Endothelial cell of umbilical vein (primary cell): ENCODE data around the gene RPH3AL. TPM values are rescaled to one million over a fixed set of nuclear protein-coding genes. Genes with fewer than 3 reads are reported as not detected.

Experiments used
- BruUV-seq: library from RNA; stranded (reverse); fragments of 400-500 nt; replicated peaks from 2 replicates; lab custom pipeline; 2021; lab: Mats Ljungman, UMichigan
- CTCF ChIA-PET: fragments of 300-600, 350-600 bp; sonication (Branson Sonifier 250); formaldehyde crosslinking; loops from one replicate; lab custom pipeline; 2021; ENCODE audit warnings: antibody characterized with exemption, inconsistent platforms; lab: Charles Lee
- POLR2A ChIA-PET: fragments of 300-600, 350-600 bp; sonication (Branson Sonifier 250); formaldehyde crosslinking; loops from one replicate; lab custom pipeline; 2021; ENCODE audit warnings: antibody characterized with exemption, inconsistent platforms; lab: Charles Lee
- DNase-seq: peaks from one replicate; pipeline ENCODE4 v3.0.0-alpha.2; 2011; ENCODE audit warnings: low read depth, low spot score
- FAIRE-seq: peaks from 2 replicates; lab custom pipeline; 2011; peaks lifted over from hg19 to GRCh38; lab: Jason Lieb, UNC
- H2AFZ ChIP-seq: 2 replicates; pipeline ENCODE4 v1.6.0; 2012; ENCODE audit warnings: low read depth, low read length, control low read depth, inconsistent platforms
- H3K27ac ChIP-seq: 2 replicates; pipeline ENCODE4 v1.5.1; 2011; ENCODE audit warnings: low read depth, mild to moderate bottlenecking, control low read depth, low read length, moderate library complexity; ENCODE audit not compliant: insufficient read depth
- H3K27me3 ChIP-seq, 2 experiments: 2 replicates each; pipeline versions ENCODE4 v1.6.0 to v1.6.1; 2011; ENCODE audit warnings: low read length in 2 of 2, mixed read lengths in 1 of 2; ENCODE audit not compliant: control insufficient read depth in 2 of 2, insufficient read depth in 2 of 2
- H3K36me3 ChIP-seq, 2 experiments: 2 replicates in 1 of 2; 3 replicates in 1 of 2; pipeline ENCODE4 v1.5.1; 2011; ENCODE audit warnings: low read length in 2 of 2, mild to moderate bottlenecking in 1 of 2, moderate library complexity in 1 of 2; ENCODE audit not compliant: control insufficient read depth in 2 of 2, insufficient read depth in 2 of 2; ENCODE audit errors: extremely low read depth in 1 of 2
- H3K4me1 ChIP-seq: 3 replicates; pipeline ENCODE4 v1.5.1; 2011; ENCODE audit warnings: mild to moderate bottlenecking, low read length; ENCODE audit not compliant: control insufficient read depth, insufficient read depth; ENCODE audit errors: extremely low read depth
- H3K4me2 ChIP-seq: 2 replicates; pipeline ENCODE4 v1.6.1; 2011; ENCODE audit warnings: low read length, control low read depth, mixed read lengths; ENCODE audit not compliant: insufficient read depth
- H3K4me3 ChIP-seq, 3 experiments: fragments of 200-600 bp in 1 of 3; sonication (generic), shearing (Covaris generic) in 1 of 3; replicated peaks in 1 of 3; 2 replicates each; pipeline ENCODE4 v1.5.1; 2011 to 2016; ENCODE audit warnings: control low read depth in 3 of 3, low read length in 3 of 3, mild to moderate bottlenecking in 2 of 3, inconsistent platforms in 1 of 3, low read depth in 1 of 3, moderate library complexity in 1 of 3; ENCODE audit not compliant: insufficient read depth in 1 of 3
- H3K79me2 ChIP-seq: 2 replicates; pipeline ENCODE4 v1.6.0; 2012; ENCODE audit warnings: low read length, inconsistent platforms; ENCODE audit not compliant: control insufficient read depth, insufficient read depth
- H3K9ac ChIP-seq: replicated peaks from 2 replicates; pipeline ENCODE3; 2011; ENCODE audit warnings: low read length, control low read depth; ENCODE audit not compliant: insufficient read depth; ENCODE audit errors: extremely low read depth
- H3K9me1 ChIP-seq: replicated peaks from 3 replicates; pipeline ENCODE4 v1.6.0; 2011; ENCODE audit warnings: mild to moderate bottlenecking, low read length; ENCODE audit not compliant: control insufficient read depth, insufficient read depth; ENCODE audit errors: extremely low read depth
- H3K9me3 ChIP-seq: replicated peaks from 2 replicates; pipeline ENCODE4 v1.5.1; 2012; ENCODE audit warnings: low read length, inconsistent platforms; ENCODE audit not compliant: control insufficient read depth, insufficient read depth
- H4K20me1 ChIP-seq: replicated peaks from 2 replicates; pipeline ENCODE3; 2011; ENCODE audit warnings: mild to moderate bottlenecking, low read length; ENCODE audit not compliant: control insufficient read depth, insufficient read depth; ENCODE audit errors: extremely low read depth
- CTCF ChIP-seq, 2 donors: IDR thresholded peaks; 1 replicate in 1 of 2; 2 replicates in 1 of 2; pipeline ENCODE4 v1.5.1; 2011; ENCODE audit warnings: low read length in 2 of 2, mild to moderate bottlenecking in 2 of 2, moderate library complexity in 2 of 2, control low read depth in 1 of 2, inconsistent platforms in 1 of 2, low read depth in 1 of 2; ENCODE audit not compliant: insufficient read depth in 1 of 2; ENCODE audit errors: extremely low read depth in 1 of 2
- EZH2 ChIP-seq: IDR thresholded peaks from 2 replicates; pipeline ENCODE4 v1.6.1; 2012; ENCODE audit warnings: borderline replicate concordance, low read depth, mild to moderate bottlenecking, moderate library complexity, low read length, inconsistent platforms; ENCODE audit not compliant: severe bottlenecking
- FOS ChIP-seq: IDR thresholded peaks from 2 replicates; pipeline ENCODE4 v1.6.1; 2011; ENCODE audit warnings: mild to moderate bottlenecking, low read length, moderate library complexity, borderline replicate concordance; ENCODE audit not compliant: insufficient read depth
- GATA2 ChIP-seq: IDR thresholded peaks from 2 replicates; pipeline ENCODE4 v1.7.0; 2011; ENCODE audit warnings: low read depth, mild to moderate bottlenecking, moderate library complexity, mixed read lengths, low read length; ENCODE audit not compliant: insufficient read length, insufficient read depth
- JUN ChIP-seq: IDR thresholded peaks from 2 replicates; pipeline ENCODE4 v1.6.1; 2011; ENCODE audit warnings: borderline replicate concordance, low read depth; ENCODE audit not compliant: insufficient read length, insufficient read depth
- MAX ChIP-seq: IDR thresholded peaks from 2 replicates; pipeline ENCODE4 v1.6.1; 2011; ENCODE audit not compliant: insufficient read depth, insufficient read length
- MYC ChIP-seq: IDR thresholded peaks from one replicate; pipeline ENCODE4 v1.6.1; 2011; ENCODE audit warnings: mild to moderate bottlenecking, low read depth, low read length
- POLR2A ChIP-seq: IDR thresholded peaks from 2 replicates; pipeline ENCODE4 v1.6.1; 2012; ENCODE audit warnings: low read depth, mild to moderate bottlenecking, control low read depth, low read length
- POLR2AphosphoS5 ChIP-seq: IDR thresholded peaks from 2 replicates; pipeline ENCODE4 v1.6.1; 2012; ENCODE audit warnings: low read depth, mild to moderate bottlenecking, control low read depth, low read length, moderate library complexity; ENCODE audit not compliant: insufficient read depth
- dilution Hi-C: fragments of 300-500 bp; cut with MboI; formaldehyde crosslinking; loops from one replicate; pipeline ENCODE4 v1.15.0; 2019; ENCODE audit warnings: low sequenced_read_pairs; ENCODE audit not compliant: extremely low pct_ligation_motif_present
- intact Hi-C: fragments of 100-400 bp; cut with micrococcal nuclease; formaldehyde crosslinking; loops from one replicate; pipeline ENCODE4 v1.10.0; 2022
- polyA plus RNA-seq, 4 experiments: library from polyadenylated mRNA; depleted of rRNA in 3 of 4; stranded (reverse) in 3 of 4; unstranded in 1 of 4; fragments of >200 nt; gene quantifications; 2 replicates each; pipeline versions ENCODE4 v1.2.1 to v1.2.3, GENCODE V29; 2011 to 2012; ENCODE audit warnings: missing spikeins in 1 of 4
- total RNA-seq: library from RNA; stranded (reverse); gene quantifications from 2 replicates; pipeline ENCODE4 v1.2.3, GENCODE V29; 2021

Gene RPH3AL
- total and polyA plus RNA-seq, 2 donors (not counting 3 experiments of a cell fraction or from before 2014, with no cell fraction given) = 4.1 to 7.0 TPM

DNA sequence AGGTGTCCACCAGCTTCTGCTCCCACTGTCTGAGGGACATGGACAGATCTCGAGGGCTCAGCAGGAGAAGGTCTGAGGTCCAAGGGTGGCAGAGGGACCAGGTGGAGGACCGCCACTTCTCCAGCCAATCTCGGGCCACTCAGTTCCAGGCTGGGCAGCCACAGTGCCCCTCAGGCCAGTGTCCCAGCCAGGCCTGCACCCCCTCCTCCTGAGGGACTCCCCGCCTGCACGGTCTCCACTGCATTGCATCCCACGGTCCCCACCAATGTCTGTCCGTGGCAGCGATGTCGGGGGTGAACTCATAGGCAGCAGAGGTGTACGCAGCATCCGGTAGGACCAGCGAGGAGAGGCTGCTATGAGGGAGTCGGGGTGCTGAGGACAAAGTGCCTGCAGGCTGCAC lies 107.0 kb downstream of the RPH3AL start:
- TF ChIP-seq JUN (no peak), GATA2 (no peak), POLR2A (no peak), MYC (no peak), CTCF (IDR thresholded peaks at IDR 0.05; ENCODE audit: extremely low read depth in 1 of 2, insufficient read depth in 1 of 2, low read depth in 1 of 2, low read length in 2 of 2) (no peak), POLR2AphosphoS5 (no peak), FOS (no peak), MAX (no peak), EZH2 (no peak)
- no peaks in the 10 kb centered on the region for H3K27me3 ChIP-seq
- no peak for FAIRE-seq
- H3K4me1 ChIP-seq = peaks cover 10% of the 10 kb centered on the region
- H3K36me3 ChIP-seq = no peaks in the 10 kb centered on the region
- no peak overlapping the region for H3K4me2 ChIP-seq
- no peak overlapping the region for H3K9ac ChIP-seq
- no peak overlapping the region for H3K27ac ChIP-seq
- H3K9me3 ChIP-seq = no peaks in the 10 kb centered on the region
- ChIA-PET CTCF (no interaction called here), POLR2A (no interaction called here)
- BruUV-seq = no TSS peak
- no peak overlapping the region for H3K4me3 ChIP-seq
- no peaks in the 10 kb centered on the region for H4K20me1 ChIP-seq
- H3K79me2 ChIP-seq = no peaks in the 10 kb centered on the region
- dilution Hi-C loops (no loop called here), intact Hi-C loops (no loop called here)
- DNase-seq = no peak
- no peaks in the 10 kb centered on the region for H3K9me1 ChIP-seq
- no peak overlapping the region for H2AFZ ChIP-seq
